GM21515 (cell line): Measurements from ENCODE around the gene TLN1.

Source experiments
- ATAC-seq: cut with Tn5 transposase; IDR thresholded peaks from one replicate; pipeline ENCODE4 v1.9.1; 2021; ENCODE audit not compliant: unreplicated experiment

TLN1 gene

DNA sequence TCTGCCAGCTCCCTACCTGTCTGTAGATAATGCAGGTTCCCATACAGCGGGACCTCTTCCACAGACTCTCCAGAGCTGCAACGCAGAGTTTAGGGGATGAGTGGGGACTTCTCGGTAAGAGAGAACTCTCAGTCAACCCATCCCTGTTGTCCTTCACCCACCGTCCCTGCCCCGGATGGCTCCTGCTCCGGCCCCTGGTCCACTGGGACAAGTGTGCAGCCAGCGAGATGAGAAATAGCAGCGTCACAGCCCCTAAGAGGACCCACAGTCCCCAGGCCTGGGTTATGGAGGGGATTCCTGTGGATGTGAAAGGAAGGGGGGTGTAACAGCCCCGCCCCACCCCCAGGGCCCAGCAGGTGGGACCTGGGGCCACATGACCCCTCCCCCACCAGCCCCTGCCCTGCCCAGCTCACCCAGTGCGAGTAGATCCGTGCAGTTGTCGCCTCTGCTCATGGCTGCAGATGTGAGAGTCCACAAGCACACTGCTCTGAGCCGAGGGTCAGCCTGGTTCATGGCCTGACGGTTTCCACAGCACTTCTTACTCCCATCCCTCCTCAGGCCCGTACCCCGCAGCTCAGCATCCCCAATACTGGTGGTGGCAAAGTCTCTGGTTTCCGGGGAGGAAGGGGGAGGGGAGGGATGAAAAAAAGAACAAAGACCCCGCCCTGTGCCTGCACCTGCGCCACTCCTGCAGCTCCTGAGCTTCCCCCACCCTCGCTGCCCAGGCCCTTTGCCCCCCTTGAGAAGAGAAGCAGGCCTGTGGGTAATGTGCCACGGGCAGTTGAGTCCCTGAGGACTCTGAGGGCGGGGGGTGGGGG is 81.4 kb downstream of the TLN1 start, which contains the start of gene SIT1:
TSS of gene SIT1 (minus strand) at position 591 of the 818 bp plus-strand sequence. CDS start at position 513, 78 bp downstream.
- no peak for ATAC-seq

DNA sequence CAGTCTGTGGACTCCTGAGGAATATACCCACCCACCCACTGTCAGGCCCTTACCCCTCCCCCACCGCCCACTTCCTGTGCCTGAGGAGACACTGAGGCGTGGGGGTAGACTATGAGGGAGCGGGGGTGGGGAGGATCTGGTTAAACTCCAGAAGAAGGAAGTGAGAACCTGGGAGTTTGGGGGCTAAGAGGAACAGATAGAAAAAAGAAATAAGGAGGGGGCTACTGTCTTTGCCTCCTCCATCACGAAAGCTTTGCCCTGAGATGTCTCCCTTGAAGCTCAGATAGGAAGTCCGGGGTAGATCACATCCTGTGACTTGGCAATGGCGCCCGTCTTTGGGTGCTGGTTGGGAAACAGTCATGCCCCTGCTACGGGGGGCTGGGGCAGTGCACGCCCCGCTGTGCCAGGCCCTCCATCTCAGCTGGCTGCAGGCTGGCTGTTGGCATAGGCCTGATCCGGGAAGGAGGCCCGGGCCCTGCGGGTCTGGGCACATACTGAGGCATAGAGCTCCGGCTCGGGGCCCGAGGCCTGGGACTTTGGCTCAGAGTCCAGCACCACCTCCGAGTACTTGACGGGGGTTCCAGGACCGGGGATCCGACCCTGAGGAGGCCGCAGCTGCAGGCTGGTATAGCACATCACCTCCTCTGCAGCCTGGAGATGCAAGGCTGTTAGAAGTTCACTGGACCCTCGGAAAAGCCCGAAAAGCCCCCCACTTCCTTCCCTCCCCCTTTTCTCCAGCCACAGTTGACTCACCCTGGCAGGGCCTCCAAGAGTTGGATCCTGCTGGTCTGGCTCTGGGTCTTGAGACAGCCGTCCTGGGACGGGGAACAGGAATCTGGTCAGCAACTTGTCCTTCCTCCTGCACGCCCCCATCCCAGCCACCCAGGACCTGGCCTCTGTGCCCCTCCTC is 82.3 kb downstream of the TLN1 start:
- no peak for ATAC-seq
